H1 (cell line): ENCODE measurements around the gene AGPS. TPM values are rescaled to one million over a fixed set of nuclear protein-coding genes. Genes with fewer than 3 reads are reported as not detected.

Experiments used
- CTCF ChIA-PET: fragments of 300-600 bp; sonication (Branson Sonifier 250); formaldehyde crosslinking; loops from one replicate; lab custom pipeline; 2021; ENCODE audit not compliant: partially characterized antibody; lab: Charles Lee
- POLR2A ChIA-PET: fragments of 300-600 bp; sonication (Branson Sonifier 250); formaldehyde crosslinking; loops from one replicate; lab custom pipeline; 2021; ENCODE audit warnings: inconsistent platforms; ENCODE audit not compliant: partially characterized antibody; lab: Charles Lee
- DNase-seq, 2 experiments: peaks; one replicate each; pipeline versions ENCODE4 v3.0.0 to v3.0.0-alpha.2; 2010 to 2022; ENCODE audit warnings: low spot score in 2 of 2, low read depth in 1 of 2, mixed read lengths in 1 of 2
- FAIRE-seq: peaks from 2 replicates; lab custom pipeline; 2011; peaks lifted over from hg19 to GRCh38; lab: Jason Lieb, UNC
- H2AFZ ChIP-seq: 2 replicates; pipeline ENCODE4 v1.8.1; 2012; ENCODE audit warnings: low read length, inconsistent platforms
- H2AK5ac ChIP-seq: 2 replicates; pipeline ENCODE4 v1.6.1; 2013; ENCODE audit warnings: low read depth, low read length
- H2BK120ac ChIP-seq: replicated peaks from 2 replicates; pipeline ENCODE3; 2013; ENCODE audit warnings: low read depth, low read length, inconsistent platforms
- H2BK12ac ChIP-seq: 2 replicates; pipeline ENCODE4 v1.6.1; 2013; ENCODE audit warnings: low read depth, low read length
- H2BK15ac ChIP-seq: 2 replicates; pipeline ENCODE4 v1.6.1; 2013; ENCODE audit warnings: low read length
- H2BK20ac ChIP-seq: 2 replicates; pipeline ENCODE4 v1.6.1; 2013; ENCODE audit warnings: low read length
- H2BK5ac ChIP-seq: 2 replicates; pipeline ENCODE4 v1.6.1; 2013; ENCODE audit warnings: low read depth, low read length
- H3K14ac ChIP-seq: 2 replicates; pipeline ENCODE4 v1.6.1; 2013; ENCODE audit warnings: inconsistent platforms; ENCODE audit not compliant: insufficient read length
- H3K18ac ChIP-seq: 2 replicates; pipeline ENCODE4 v1.6.1; 2013; ENCODE audit warnings: low read length; ENCODE audit errors: extremely low read depth
- H3K23ac ChIP-seq: 2 replicates; pipeline ENCODE4 v1.6.1; 2013; ENCODE audit warnings: inconsistent platforms; ENCODE audit not compliant: insufficient read length
- H3K23me2 ChIP-seq: 2 replicates; pipeline ENCODE4 v1.6.1; 2013; ENCODE audit warnings: low read depth, low read length
- H3K27ac ChIP-seq: 2 replicates; pipeline ENCODE4 v1.6.1; 2011; ENCODE audit warnings: low read depth, low read length, inconsistent platforms
- H3K27me3 ChIP-seq, 4 experiments: replicated peaks in 1 of 4; 1 replicate in 1 of 4; 2 replicates in 3 of 4; pipeline versions ENCODE4 v1.6.1 to v1.8.1; 2011 to 2013; ENCODE audit warnings: low read length in 3 of 4, mild to moderate bottlenecking in 3 of 4, inconsistent platforms in 2 of 4, mixed read lengths in 2 of 4, moderate library complexity in 1 of 4; ENCODE audit not compliant: control insufficient read depth in 3 of 4, insufficient read depth in 3 of 4; ENCODE audit errors: extremely low read depth in 1 of 4
- H3K36me3 ChIP-seq, 4 experiments: 2 replicates each; pipeline versions ENCODE4 v1.6.1 to v1.8.1; 2011 to 2013; ENCODE audit warnings: mild to moderate bottlenecking in 4 of 4, low read length in 3 of 4, moderate library complexity in 2 of 4, control low read depth in 1 of 4, inconsistent platforms in 1 of 4; ENCODE audit not compliant: insufficient read depth in 4 of 4, control insufficient read depth in 2 of 4
- H3K4ac ChIP-seq: replicated peaks from 2 replicates; pipeline ENCODE3; 2013; ENCODE audit warnings: low read length, low read depth, mixed read lengths, inconsistent platforms; ENCODE audit not compliant: insufficient read length
- H3K4me1 ChIP-seq, 4 experiments: replicated peaks in 1 of 4; 1 replicate in 1 of 4; 2 replicates in 3 of 4; pipeline versions ENCODE4 v1.6.1 to v1.8.1; 2011 to 2013; ENCODE audit warnings: low read length in 3 of 4, inconsistent platforms in 2 of 4, mixed read lengths in 1 of 4; ENCODE audit not compliant: insufficient read depth in 4 of 4, control insufficient read depth in 3 of 4
- H3K4me2 ChIP-seq, 2 experiments: 2 replicates each; pipeline versions ENCODE4 v1.6.1 to v1.8.1; 2011 to 2013; ENCODE audit warnings: low read depth in 2 of 2, low read length in 2 of 2, control low read depth in 1 of 2, inconsistent platforms in 1 of 2, mild to moderate bottlenecking in 1 of 2; ENCODE audit not compliant: insufficient read depth in 1 of 2
- H3K4me3 ChIP-seq, 4 experiments: fragments of 200-600, 300-600 bp in 1 of 4; sonication (generic), shearing (Covaris generic), sonication (Bioruptor Twin) in 1 of 4; 2 replicates each; pipeline versions ENCODE4 v1.5.1 to v1.8.1; 2011 to 2016; ENCODE audit warnings: low read length in 4 of 4, low read depth in 3 of 4, control low read depth in 2 of 4, inconsistent platforms in 2 of 4, mild to moderate bottlenecking in 2 of 4, mixed read lengths in 1 of 4, moderate library complexity in 1 of 4; ENCODE audit not compliant: insufficient read depth in 2 of 4; ENCODE audit errors: extremely low read depth in 1 of 4
- H3K56ac ChIP-seq: replicated peaks from 2 replicates; pipeline ENCODE3; 2013; ENCODE audit warnings: low read depth, mild to moderate bottlenecking, mixed read lengths, low read length, inconsistent platforms; ENCODE audit not compliant: insufficient read length
- H3K79me1 ChIP-seq: 2 replicates; pipeline ENCODE4 v1.6.1; 2013; ENCODE audit warnings: low read depth, low read length, control low read depth
- H3K79me2 ChIP-seq, 2 experiments: 2 replicates each; pipeline versions ENCODE4 v1.6.1 to v1.8.1; 2012 to 2013; ENCODE audit warnings: low read length in 2 of 2, mild to moderate bottlenecking in 2 of 2, inconsistent platforms in 1 of 2; ENCODE audit not compliant: insufficient read depth in 2 of 2, control insufficient read depth in 1 of 2
- H3K9ac ChIP-seq, 4 experiments: replicated peaks in 1 of 4; 1 replicate in 1 of 4; 2 replicates in 3 of 4; pipeline versions ENCODE4 v1.6.1 to v1.8.1; 2011 to 2013; ENCODE audit warnings: low read depth in 3 of 4, low read length in 3 of 4, control low read depth in 2 of 4, mild to moderate bottlenecking in 2 of 4, moderate library complexity in 2 of 4, inconsistent platforms in 1 of 4; ENCODE audit errors: extremely low read depth in 1 of 4
- H3K9me3 ChIP-seq, 2 experiments: 2 replicates each; pipeline versions ENCODE4 v1.6.1 to v1.8.1; 2012 to 2013; ENCODE audit warnings: mild to moderate bottlenecking in 2 of 2, moderate library complexity in 2 of 2, control low read depth in 1 of 2, inconsistent platforms in 1 of 2, low read depth in 1 of 2, low read length in 1 of 2, mixed read lengths in 1 of 2; ENCODE audit not compliant: insufficient read depth in 2 of 2
- H4K20me1 ChIP-seq, 2 experiments: replicated peaks in 1 of 2; 2 replicates each; pipeline versions ENCODE3 to v1.8.1; 2011 to 2013; ENCODE audit warnings: inconsistent platforms in 2 of 2, low read length in 2 of 2, mild to moderate bottlenecking in 1 of 2; ENCODE audit not compliant: insufficient read depth in 2 of 2, control insufficient read depth in 1 of 2
- H4K5ac ChIP-seq: 2 replicates; pipeline ENCODE4 v1.6.1; 2013; ENCODE audit warnings: low read length, low read depth, mixed read lengths, inconsistent platforms; ENCODE audit not compliant: insufficient read length
- H4K8ac ChIP-seq: 2 replicates; pipeline ENCODE4 v1.8.0; 2013; ENCODE audit warnings: mild to moderate bottlenecking, moderate library complexity, low read length, inconsistent platforms; ENCODE audit not compliant: insufficient read depth; ENCODE audit errors: extremely low read depth
- H4K91ac ChIP-seq: replicated peaks from 2 replicates; pipeline ENCODE3; 2013; ENCODE audit warnings: low read length, mixed read lengths, inconsistent platforms; ENCODE audit not compliant: insufficient read length
- HDAC2 ChIP-seq, 2 experiments: fragments of 300-600 bp in 1 of 2; sonication (generic) in 1 of 2; IDR thresholded peaks; 2 replicates each; pipeline ENCODE4 v1.6.1; 2011 to 2012; ENCODE audit warnings: low read depth in 2 of 2, low read length in 2 of 2, mild to moderate bottlenecking in 2 of 2, moderate library complexity in 2 of 2, borderline replicate concordance in 1 of 2, inconsistent platforms in 1 of 2
- KDM5A ChIP-seq: fragments of 200-600 bp; IDR thresholded peaks from 2 replicates; pipeline ENCODE4 v1.7.1; 2012; ENCODE audit warnings: mild to moderate bottlenecking, low read length, inconsistent platforms, mixed read lengths
- SP2 ChIP-seq: IDR thresholded peaks from 2 replicates; pipeline ENCODE4 v1.6.1; 2012; ENCODE audit warnings: mild to moderate bottlenecking, low read length, inconsistent platforms
- SUZ12 ChIP-seq: fragments of 200-600 bp; sonication (generic); IDR thresholded peaks from 2 replicates; pipeline ENCODE4 v1.6.1; 2012; ENCODE audit warnings: mild to moderate bottlenecking, inconsistent platforms, low read length, moderate library complexity, mixed read lengths
- TAF1 ChIP-seq: IDR thresholded peaks from 2 replicates; pipeline ENCODE4 v1.6.1; 2011; ENCODE audit warnings: mild to moderate bottlenecking, low read depth, low read length
- ZNF274 ChIP-seq: IDR thresholded peaks from 2 replicates; pipeline ENCODE4 v1.7.0; 2012; ENCODE audit warnings: low read length, borderline replicate concordance; ENCODE audit errors: extremely low read depth
- WGBS, 2 experiments: shearing (Covaris generic) in 1 of 2; methylation state at CpG; one replicate each; pipeline versions ENCODE4 v1.1.6 to v1.1.7; 2013 to 2015; ENCODE audit warnings: low lambda C conversion rate in 2 of 2, mixed read lengths in 2 of 2, inconsistent platforms in 1 of 2, low coverage in 1 of 2, missing lambda C conversion rate in 1 of 2; ENCODE audit not compliant: insufficient replicate concordance in 2 of 2, insufficient coverage in 1 of 2, insufficient read length in 1 of 2; ENCODE audit errors: extremely low coverage in 1 of 2, missing lambda C conversion rate in 1 of 2; 5-methylcytosine and 5-hydroxymethylcytosine counted together
- polyA plus RNA-seq, 7 experiments: library from polyadenylated mRNA; depleted of rRNA in 3 of 7; stranded (reverse) in 5 of 7; unstranded in 2 of 7; fragments of >200 nt in 5 of 7; fragments of 200-250 nt in 2 of 7; gene quantifications; 1 replicate in 5 of 7; 2 replicates in 1 of 7; 4 replicates in 1 of 7; pipeline versions ENCODE4 v1.2.1 to v1.2.3, GENCODE V29; 2011 to 2013; ENCODE audit warnings: missing spikeins in 2 of 7, mixed read lengths in 2 of 7
- total RNA-seq: library from RNA; stranded (reverse); fragmentation: NEBNext Ultra II Directional; extraction: Animal tissue kit (Norgen Biotek cat#: 25700); gene quantifications from 2 replicates; pipeline ENCODE4 v1.2.1, GENCODE V29; 2021

AGPS gene
- total and polyA plus RNA-seq, 2 of the 8 experiments (the other 6 are each of a cell fraction or from before 2014, with no cell fraction given), result 7.3 to 57.8 TPM

DNA sequence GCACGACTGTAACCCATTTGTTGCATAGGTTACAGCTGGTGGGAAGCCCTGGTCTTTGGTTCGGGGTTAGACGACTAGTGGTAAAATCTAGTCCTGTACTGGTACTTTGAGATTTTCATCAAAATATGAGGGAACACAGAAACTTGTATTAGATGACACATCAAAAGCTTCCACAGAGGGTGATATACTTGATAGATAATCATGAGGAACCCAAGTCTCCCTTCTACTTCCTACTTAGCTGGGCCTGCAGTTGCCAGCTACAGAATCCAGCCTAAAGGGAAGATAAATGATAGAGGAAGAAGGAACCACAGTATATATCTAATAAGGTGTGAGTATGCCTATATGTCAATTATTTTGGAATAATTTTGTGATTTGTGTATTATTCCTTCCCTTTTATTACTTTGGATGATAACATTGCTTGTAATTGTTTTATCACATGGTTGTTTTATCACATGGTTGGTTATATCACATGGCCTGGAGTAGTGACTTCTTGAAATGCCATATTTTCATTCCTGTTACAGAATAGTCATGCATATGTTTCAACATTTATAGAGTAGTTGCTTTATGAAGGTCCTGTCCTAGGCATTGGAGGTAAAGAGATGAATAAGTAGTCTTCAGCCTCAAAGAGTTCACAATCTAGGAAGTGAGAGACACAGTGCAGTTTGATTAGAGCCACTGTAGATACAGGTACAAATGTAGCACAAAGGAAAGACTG, 2.9 kb downstream of the AGPS start:
- no peak overlapping the region for H3K18ac ChIP-seq
- peaks cover 9% of the 10 kb centered on the region; the same call in 1 of the 2 replicates for H3K23me2 ChIP-seq
- H3K4me1 ChIP-seq, result peaks cover 0 to 2% (median 0%) of the 10 kb centered on the region in 4 experiments; a peak in 1 of 7 replicates
- TF ChIP-seq SUZ12 (no peak), TAF1 (no peak), SP2 (no peak), ZNF274 (no peak), KDM5A (no peak), HDAC2 (IDR thresholded peaks at IDR 0.05; ENCODE audit: borderline replicate concordance in 1 of 2, low read depth in 2 of 2, low read length in 2 of 2) (no peak)
- H3K36me3 ChIP-seq, result no peaks in the 10 kb centered on the region
- H2AFZ ChIP-seq, result no peak overlapping the region
- ChIA-PET CTCF (interaction anchor here (1.1 to 2.0 kb wide), 2 partner anchors 11 to 20 kb away, joined by 4 to 10 read pairs; no protein-coding TSS in a partner anchor), POLR2A (no interaction called here)
- no peak overlapping the region for H2AK5ac ChIP-seq
- no peak overlapping the region for H3K4me3 ChIP-seq
- no peak overlapping the region for H2BK12ac ChIP-seq
- H3K79me1 ChIP-seq, result 0 out of 2 replicates have a peak, but pooled peaks cover 2% of the 10 kb centered on the region
- no peak overlapping the region for H4K91ac ChIP-seq
- FAIRE-seq (no peak), DNase-seq (no peak)
- no peak overlapping the region for H3K14ac ChIP-seq
- H2BK15ac ChIP-seq, result no peak overlapping the region
- no peak overlapping the region for H2BK5ac ChIP-seq
- no peak overlapping the region; a peak in 1 of 4 replicates for H3K4me2 ChIP-seq
- no peak overlapping the region for H3K27ac ChIP-seq
- no peak overlapping the region for H3K23ac ChIP-seq
- WGBS, 2 experiments, result 83% methylated on average over 3 of the region's 3 CpGs; no CpG with 5 or more reads in 1 of the 2 experiments
- no peak overlapping the region for H3K9ac ChIP-seq
- H4K5ac ChIP-seq, result no peak overlapping the region
- no peak overlapping the region for H3K4ac ChIP-seq
- peaks cover 0 to 80% of the 10 kb centered on the region in 2 experiments; a peak in 3 of 4 replicates for H3K79me2 ChIP-seq
- no peak overlapping the region for H3K56ac ChIP-seq
- H3K27me3 ChIP-seq, result no peaks in the 10 kb centered on the region
- no peaks in the 10 kb centered on the region for H3K9me3 ChIP-seq
- H2BK20ac ChIP-seq, result no peak overlapping the region
- no peak overlapping the region for H2BK120ac ChIP-seq
- H4K20me1 ChIP-seq, result peaks cover 1 to 2% of the 10 kb centered on the region in 2 experiments
- H4K8ac ChIP-seq, result no peak overlapping the region
